HG02938 (cell line): Measurements from ENCODE around the gene LRRC3B.

Source experiments
- ATAC-seq: cut with Tn5 transposase; IDR thresholded peaks from one replicate; pipeline ENCODE4 v1.9.1; 2021; ENCODE audit warnings: mild to moderate bottlenecking, moderate library complexity; ENCODE audit not compliant: unreplicated experiment

The LRRC3B gene

GRCh38 chr3:26630669-26631389 lies 8.3 kb downstream of the LRRC3B start:
- ATAC-seq, result no peak

DNA sequence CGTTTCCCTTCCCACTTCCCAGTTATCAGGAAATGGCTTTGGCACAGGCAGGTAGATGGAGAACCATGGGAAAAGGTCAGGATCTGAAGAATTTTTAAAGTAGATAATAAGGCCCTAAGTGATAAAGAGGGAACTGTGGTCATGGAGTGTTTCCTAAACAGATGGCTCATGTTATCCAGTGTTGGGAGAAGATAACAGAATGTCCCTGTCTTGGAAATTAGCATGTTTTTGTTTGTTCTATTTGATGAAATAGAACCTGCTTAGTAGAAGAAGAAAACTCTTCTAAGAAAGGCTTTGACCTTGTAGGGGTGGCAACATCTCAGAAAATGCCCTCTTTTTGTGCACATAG lies 8.8 kb downstream of the LRRC3B start:
- no peak for ATAC-seq

DNA sequence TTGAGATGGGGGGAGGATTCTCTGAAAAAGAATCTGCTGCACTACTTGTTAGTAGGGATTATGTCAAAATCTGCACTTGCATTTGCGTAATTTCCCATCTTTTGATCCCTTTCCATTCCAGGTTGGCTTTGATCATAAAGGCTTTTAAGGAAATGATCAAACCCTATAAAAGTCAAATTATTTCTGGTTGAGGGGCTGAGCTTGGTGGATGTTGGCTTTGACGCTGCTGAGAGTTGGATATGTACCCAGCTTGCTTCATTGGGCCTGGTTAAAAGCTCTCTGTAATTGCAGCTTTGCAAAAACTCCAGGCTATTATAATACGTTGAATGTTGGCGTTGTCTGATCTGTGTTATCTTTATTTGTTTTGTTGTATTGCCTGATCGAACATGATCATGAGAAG lies 12.0 kb downstream of the LRRC3B start:
- ATAC-seq, result no peak

GRCh38 chr3:26636096-26636727 lies 13.6 kb downstream of the LRRC3B start:
- ATAC-seq, result no peak

- ATAC-seq, result no peak
These were observed 15.1 kb downstream of the LRRC3B start for GRCh38 chr3:26637698-26638097.

- ATAC-seq, result no peak
These were observed 15.5 kb downstream of the LRRC3B start for GRCh38 chr3:26638113-26638512.

- no peak for ATAC-seq
These were observed 16.8 kb downstream of the LRRC3B start for GRCh38 chr3:26639339-26639738.

DNA sequence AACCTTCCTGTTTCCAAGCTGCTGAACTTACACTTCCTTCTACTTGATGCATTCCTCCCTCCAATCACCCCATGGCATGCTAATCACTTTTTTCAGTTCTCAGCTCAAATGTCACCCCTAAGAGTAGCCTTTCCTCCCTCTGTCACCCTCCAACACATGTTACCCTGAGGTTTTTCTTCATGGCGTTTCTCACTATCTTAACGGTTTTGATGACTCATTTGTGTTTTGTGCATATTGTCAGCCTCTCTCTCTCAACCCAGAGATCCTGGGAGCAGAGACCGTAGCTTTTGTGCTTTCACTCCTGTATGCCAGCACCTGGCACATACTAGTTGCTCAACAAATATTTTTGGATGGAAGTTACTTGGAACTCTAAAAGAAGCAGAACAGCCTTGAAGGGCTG lies 24.5 kb downstream of the LRRC3B start:
- no peak for ATAC-seq

DNA sequence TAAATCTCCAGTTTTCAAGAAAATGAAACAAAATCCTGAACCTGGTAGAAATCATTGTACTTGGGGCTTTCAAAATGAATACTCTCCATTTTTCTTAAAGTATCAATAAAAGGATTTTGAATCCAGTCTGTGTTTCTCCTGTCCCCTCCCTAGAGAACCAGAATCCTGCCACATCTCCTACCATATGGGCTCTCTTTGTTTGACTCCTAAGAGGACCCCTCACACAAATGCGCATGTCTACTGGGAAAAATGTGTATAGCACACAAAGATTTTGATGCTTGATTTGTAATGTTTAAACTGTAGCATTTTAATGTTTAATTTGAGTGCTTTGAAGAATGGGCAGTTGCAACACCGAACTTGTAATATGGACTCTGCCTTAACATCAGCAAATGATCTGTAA lies 25.9 kb downstream of the LRRC3B start:
- ATAC-seq, result no peak

DNA sequence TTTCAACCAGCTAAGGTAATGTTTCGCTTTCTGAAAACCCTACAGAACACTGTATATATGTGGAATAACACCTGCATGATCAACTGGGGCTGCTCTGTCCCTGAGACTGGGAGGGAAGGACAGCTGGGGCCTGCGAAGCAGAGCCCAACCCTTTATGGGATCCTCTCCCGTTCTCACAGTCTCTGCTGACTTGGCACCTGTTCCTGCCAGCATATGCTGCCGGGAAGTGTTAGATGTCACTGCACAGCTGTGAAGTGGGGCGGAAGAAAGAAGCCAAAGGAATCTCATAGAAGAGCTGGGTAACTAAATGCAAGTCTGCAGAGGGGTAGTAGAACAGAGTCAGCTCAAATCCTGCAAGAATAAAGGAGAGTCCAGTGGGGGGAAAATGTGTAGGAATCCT lies 29.6 kb downstream of the LRRC3B start:
- ATAC-seq, result no peak

GRCh38 chr3:26653811-26654425 lies 31.3 kb downstream of the LRRC3B start:
- no peak for ATAC-seq

GRCh38 chr3:26655231-26655630 lies 32.7 kb downstream of the LRRC3B start:
- ATAC-seq, result no peak

DNA sequence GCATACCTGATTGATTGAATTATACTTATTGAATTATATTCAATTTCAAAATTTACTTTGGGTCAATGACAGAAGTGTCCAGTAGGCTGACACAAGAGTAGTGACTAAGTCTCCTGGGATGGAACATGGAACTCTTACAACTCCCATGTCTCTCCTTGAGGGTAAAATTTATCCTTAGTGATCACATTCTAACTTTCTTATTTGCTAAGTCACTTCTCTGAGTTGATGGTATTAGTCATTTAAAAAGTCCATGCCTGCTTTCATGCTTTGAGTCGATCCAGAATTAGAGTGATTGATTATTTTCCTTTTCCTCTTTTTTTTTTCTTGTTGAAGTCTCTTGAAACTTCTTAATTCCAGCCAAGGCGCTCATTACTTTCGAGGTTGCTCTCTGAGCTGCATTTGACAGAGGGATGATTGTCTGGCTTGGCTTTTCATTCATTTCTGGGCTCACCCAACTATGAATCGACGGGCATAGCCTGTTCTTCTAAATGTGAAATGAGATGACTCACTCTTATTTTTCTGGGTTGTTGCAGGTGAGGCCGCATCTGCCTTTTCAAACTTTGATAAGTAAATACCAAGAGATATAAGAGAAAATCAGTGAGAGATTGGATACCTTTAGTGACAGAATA lies 34.9 kb downstream of the LRRC3B start:
- ATAC-seq, result no peak

- no peak for ATAC-seq
These were observed 45.6 kb downstream of the LRRC3B start for GRCh38 chr3:26668171-26668570.

GRCh38 chr3:26668696-26669095 lies 46.1 kb downstream of the LRRC3B start:
- no peak for ATAC-seq

DNA sequence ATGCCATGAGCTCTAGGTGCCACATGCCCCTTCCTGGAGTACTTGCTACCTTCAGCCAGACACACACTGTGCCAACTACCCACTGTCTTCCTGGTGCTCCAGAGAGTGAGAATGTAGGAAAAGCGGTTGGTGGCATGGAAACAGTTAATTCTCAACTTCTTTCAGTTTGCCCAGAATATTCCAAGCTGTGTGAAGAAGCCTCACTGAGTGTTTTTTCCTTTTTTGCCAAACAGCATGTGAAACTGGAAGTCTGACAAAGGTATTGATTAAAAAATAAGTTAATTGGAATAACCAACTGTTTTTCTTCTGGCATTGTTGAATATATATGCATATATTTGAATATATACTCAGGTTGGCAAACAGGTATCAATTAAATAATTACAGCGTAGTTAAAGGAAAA lies 52.8 kb downstream of the LRRC3B start:
- no peak for ATAC-seq

DNA sequence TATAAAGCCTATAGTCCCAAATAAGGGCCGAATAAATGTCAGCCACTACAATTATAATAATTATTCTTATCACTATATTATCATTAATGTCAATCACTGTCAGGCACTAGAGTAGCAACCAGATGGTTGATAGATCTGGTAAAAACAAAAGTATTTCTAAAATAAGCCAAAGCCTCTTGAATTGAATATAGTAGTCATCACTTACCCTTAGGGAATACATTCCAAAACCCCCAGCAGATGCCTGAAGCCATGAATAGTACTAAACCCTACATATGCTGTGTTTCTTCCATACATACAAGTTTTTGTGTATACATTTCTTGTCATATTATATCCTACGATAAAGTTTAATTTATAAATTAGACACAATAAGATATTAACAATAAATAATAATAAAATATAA lies 59.1 kb downstream of the LRRC3B start:
- ATAC-seq, result no peak

- no peak for ATAC-seq
These were observed 59.8 kb downstream of the LRRC3B start for GRCh38 chr3:26682406-26682805.

DNA sequence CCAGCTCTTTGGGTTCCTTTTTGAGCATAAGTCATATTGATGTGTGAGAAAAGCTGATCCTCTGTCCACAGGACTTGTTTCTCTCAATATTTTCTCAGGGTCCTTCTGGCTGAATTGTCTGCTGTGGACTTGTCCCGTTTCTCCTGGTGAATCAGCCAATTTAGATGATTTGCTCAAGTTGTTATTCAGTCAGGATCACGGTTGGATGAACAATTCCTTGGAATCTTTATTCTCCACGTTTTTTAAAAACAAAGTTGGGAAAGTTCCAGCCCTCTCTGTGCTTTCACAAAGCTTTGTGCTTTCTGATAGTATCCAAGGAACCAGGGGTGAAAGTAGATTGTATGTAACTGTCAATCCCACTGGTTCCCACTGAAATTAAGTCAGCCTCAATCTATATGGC lies 61.3 kb downstream of the LRRC3B start:
- ATAC-seq, result no peak

GRCh38 chr3:26687466-26687865 lies 64.9 kb downstream of the LRRC3B start:
- ATAC-seq, result no peak

GRCh38 chr3:26699553-26699952 lies 77.0 kb downstream of the LRRC3B start:
- ATAC-seq, result no peak

DNA sequence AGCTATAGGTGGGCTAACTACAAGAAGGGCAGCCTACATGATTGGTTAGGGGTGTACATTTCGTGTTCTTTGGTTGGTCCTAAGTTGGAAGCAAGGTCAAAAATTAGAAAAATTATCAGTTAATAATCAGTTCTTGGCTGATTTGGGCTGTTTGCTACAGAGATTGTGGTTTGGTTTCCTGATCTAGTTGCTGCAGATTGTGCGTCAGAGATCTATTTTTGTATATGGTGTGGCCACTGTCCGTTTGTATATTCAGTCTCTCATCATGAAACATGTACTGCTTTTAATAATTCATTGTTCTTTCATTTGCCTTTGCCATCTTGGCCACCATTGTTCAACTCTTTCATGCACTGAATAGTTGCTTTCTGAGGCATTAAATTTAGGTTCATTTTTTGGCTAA lies 80.9 kb downstream of the LRRC3B start:
- ATAC-seq, result no peak
